Measurements from ENCODE around the gene IP6K3.

The IP6K3 gene

DNA sequence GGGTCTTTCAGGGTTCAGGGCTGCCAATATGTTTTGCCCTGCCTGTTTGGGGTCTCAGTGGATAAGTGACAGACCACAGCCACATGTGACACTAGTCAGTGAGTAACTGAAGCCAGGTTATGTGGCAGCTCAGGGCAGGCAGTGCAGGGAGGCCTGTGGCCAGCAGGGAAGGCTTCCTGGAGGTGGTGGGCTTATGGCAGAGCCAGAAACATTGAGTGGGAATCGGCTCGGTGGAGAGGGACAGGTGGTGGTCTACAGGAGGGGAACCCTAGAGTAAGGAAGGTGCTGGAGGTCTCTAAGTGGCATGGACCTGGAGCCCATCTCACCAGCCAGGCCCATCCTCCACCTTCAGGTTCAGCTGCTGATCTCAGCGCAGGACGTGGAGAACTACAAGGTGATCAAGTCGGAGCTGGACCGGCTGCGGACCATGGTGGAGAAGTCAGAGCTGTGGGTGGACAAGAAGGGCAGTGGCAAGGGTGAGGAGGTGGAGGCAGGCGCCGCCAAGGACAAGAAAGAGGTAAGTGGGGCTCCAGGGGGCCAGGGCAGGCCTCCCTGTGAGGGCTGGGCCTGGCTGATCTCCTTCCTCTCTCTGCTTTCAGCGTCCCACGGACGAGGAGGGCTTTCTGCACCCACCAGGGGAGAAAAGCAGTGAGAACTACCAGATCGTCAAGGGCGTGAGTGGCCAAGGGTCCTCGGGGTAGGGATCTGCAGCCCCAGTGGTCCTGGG, 70.1 kb downstream of the IP6K3 start:
- TF ChIP-seq EZH2phosphoT487 (IDR thresholded peaks at IDR 0.05; ENCODE audit: low read length) (no peak), EZH2 (optimal IDR thresholded peaks at IDR 0.05; ENCODE audit: low read depth, low read length) (no peak)
- TF ChIP-seq, protein P1, sequence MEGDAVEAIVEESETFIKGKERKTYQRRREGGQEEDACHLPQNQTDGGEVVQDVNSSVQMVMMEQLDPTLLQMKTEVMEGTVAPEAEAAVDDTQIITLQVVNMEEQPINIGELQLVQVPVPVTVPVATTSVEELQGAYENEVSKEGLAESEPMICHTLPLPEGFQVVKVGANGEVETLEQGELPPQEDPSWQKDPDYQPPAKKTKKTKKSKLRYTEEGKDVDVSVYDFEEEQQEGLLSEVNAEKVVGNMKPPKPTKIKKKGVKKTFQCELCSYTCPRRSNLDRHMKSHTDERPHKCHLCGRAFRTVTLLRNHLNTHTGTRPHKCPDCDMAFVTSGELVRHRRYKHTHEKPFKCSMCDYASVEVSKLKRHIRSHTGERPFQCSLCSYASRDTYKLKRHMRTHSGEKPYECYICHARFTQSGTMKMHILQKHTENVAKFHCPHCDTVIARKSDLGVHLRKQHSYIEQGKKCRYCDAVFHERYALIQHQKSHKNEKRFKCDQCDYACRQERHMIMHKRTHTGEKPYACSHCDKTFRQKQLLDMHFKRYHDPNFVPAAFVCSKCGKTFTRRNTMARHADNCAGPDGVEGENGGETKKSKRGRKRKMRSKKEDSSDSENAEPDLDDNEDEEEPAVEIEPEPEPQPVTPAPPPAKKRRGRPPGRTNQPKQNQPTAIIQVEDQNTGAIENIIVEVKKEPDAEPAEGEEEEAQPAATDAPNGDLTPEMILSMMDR (IDR thresholded peaks at IDR 0.05; ENCODE audit: low read length): no peak
- DNase-seq: no peak
- Histone ChIP-seq H3K27me3 (replicated peaks; ENCODE audit: insufficient read depth, low read length) (no peaks in the 10 kb centered on the region), H3K4me3 (ENCODE audit: low read length) (no peak overlapping the region), H3K9me2 (replicated peaks; ENCODE audit: insufficient read depth, low read length) (no peaks in the 10 kb centered on the region), H3K9ac (ENCODE audit: low read length) (no peak overlapping the region), H2AFZ (ENCODE audit: low read length) (no peak overlapping the region), H3K4me2 (ENCODE audit: low read depth, low read length) (no peak overlapping the region), H4K20me1 (ENCODE audit: insufficient read depth, low read length) (no peaks in the 10 kb centered on the region), H3K36me3 (replicated peaks; ENCODE audit: insufficient read depth, low read length) (no peaks in the 10 kb centered on the region), H3F3A (ENCODE audit: insufficient read depth, low read length) (no peaks in the 10 kb centered on the region), H3K27ac (ENCODE audit: low read length) (no peak overlapping the region), H3K9me3 (replicated peaks; ENCODE audit: insufficient read depth, low read length) (no peaks in the 10 kb centered on the region), H3K79me2 (ENCODE audit: low read length) (no peaks in the 10 kb centered on the region), H3K4me1 (ENCODE audit: low read length) (no peaks in the 10 kb centered on the region)

DNA sequence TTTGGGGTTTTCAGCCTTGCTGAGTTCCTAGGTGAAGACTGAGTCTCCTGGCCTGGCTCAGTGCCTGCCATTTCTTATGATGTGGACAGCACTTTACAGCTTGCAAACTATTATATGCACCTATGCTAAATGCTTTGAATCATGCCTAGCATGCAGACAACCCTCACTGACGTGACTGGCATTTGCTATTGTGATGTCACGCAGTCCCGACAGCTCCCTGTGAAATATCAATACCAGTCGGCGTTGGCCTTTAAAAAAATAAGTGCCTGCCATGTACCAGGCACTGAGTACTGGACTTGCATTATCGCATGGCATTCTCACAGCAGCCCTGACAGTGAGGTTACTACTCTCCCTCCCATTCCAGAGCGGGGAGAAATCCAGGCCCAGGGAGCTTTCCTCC, 70.7 kb downstream of the IP6K3 start:
- Histone ChIP-seq H3F3A (ENCODE audit: insufficient read depth, low read length) (no peaks in the 10 kb centered on the region), H3K4me3 (ENCODE audit: low read length) (no peak overlapping the region), H3K79me2 (ENCODE audit: low read length) (no peaks in the 10 kb centered on the region), H3K9me3 (replicated peaks; ENCODE audit: insufficient read depth, low read length) (no peaks in the 10 kb centered on the region), H3K9me2 (replicated peaks; ENCODE audit: insufficient read depth, low read length) (no peaks in the 10 kb centered on the region), H3K27me3 (replicated peaks; ENCODE audit: insufficient read depth, low read length) (no peaks in the 10 kb centered on the region), H3K27ac (ENCODE audit: low read length) (no peak overlapping the region), H3K36me3 (replicated peaks; ENCODE audit: insufficient read depth, low read length) (no peaks in the 10 kb centered on the region), H3K4me2 (ENCODE audit: low read depth, low read length) (no peak overlapping the region), H2AFZ (ENCODE audit: low read length) (no peak overlapping the region), H3K4me1 (ENCODE audit: low read length) (no peaks in the 10 kb centered on the region), H3K9ac (ENCODE audit: low read length) (no peak overlapping the region), H4K20me1 (ENCODE audit: insufficient read depth, low read length) (no peaks in the 10 kb centered on the region)
- TF ChIP-seq EZH2 (optimal IDR thresholded peaks at IDR 0.05; ENCODE audit: low read depth, low read length): no peak
- DNase-seq: no peak

DNA sequence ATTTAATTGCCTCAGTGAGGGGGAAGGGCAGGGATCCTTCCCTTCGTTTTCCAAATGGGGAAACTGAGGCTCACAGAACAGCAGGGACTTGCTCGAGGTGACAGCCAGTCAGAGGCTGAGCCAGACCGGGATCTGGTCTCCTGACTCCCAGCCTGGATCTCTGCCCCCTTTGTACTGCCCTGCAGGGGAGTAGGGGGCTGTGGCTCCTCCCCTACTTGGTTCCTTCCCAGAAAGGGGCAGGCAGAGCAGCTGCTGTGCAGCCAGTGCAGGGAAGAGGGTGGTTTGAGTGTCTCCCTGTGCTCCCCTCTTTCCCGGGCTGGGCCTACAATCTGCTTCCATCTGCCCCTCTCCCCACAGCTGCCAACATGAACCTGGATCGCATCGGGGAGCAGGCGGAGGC, 72.9 kb downstream of the IP6K3 start:
- no peaks in the 10 kb centered on the region for H3K4me1 ChIP-seq (ENCODE audit: low read length)
- H3K36me3 ChIP-seq (replicated peaks; ENCODE audit: insufficient read depth, low read length): no peaks in the 10 kb centered on the region
- no peaks in the 10 kb centered on the region for H3K27me3 ChIP-seq (replicated peaks; ENCODE audit: insufficient read depth, low read length)
- H3K9ac ChIP-seq (ENCODE audit: low read length): no peak overlapping the region
- no peak overlapping the region for H3K27ac ChIP-seq (ENCODE audit: low read length)
- H4K20me1 ChIP-seq (ENCODE audit: insufficient read depth, low read length): no peaks in the 10 kb centered on the region
- no peak overlapping the region for H2AFZ ChIP-seq (ENCODE audit: low read length)
- H3K79me2 ChIP-seq (ENCODE audit: low read length): no peaks in the 10 kb centered on the region
- H3F3A ChIP-seq (ENCODE audit: insufficient read depth, low read length): no peaks in the 10 kb centered on the region
- H3K4me2 ChIP-seq (ENCODE audit: low read depth, low read length): no peak overlapping the region
- no peaks in the 10 kb centered on the region for H3K9me2 ChIP-seq (replicated peaks; ENCODE audit: insufficient read depth, low read length)
- no peak overlapping the region for H3K4me3 ChIP-seq (ENCODE audit: low read length)
- no peak for TF ChIP-seq EZH2 (optimal IDR thresholded peaks at IDR 0.05; ENCODE audit: low read depth, low read length)
- TF ChIP-seq, protein P1 (IDR thresholded peaks at IDR 0.05; ENCODE audit: low read length): no peak
- no peak for TF ChIP-seq EZH2phosphoT487 (IDR thresholded peaks at IDR 0.05; ENCODE audit: low read length)
- H3K9me3 ChIP-seq (replicated peaks; ENCODE audit: insufficient read depth, low read length): no peaks in the 10 kb centered on the region
- DNase-seq: no peak

DNA sequence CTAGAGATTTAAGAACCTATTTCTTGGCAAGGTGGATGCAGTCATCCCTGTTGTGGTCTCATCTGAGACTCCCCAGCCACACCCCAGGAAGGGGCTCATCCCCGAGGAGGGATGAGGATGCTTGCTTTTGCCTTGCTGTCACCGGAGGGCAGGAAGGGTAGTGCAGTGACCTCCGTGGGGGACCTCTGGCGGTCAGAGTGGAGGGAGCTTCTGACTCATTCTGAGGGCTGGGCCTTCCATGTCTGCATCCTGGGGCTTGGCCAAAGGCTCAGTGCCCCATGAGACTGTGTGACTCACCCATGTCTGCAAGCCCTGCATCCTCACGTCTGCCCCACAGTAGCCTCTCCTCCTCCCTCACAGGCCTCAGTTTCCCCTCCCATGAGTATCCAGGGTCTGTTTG, 73.9 kb downstream of the IP6K3 start:
- no peaks in the 10 kb centered on the region for H3K4me1 ChIP-seq (ENCODE audit: low read length)
- H3K9ac ChIP-seq (ENCODE audit: low read length): no peak overlapping the region
- H4K20me1 ChIP-seq (ENCODE audit: insufficient read depth, low read length): no peaks in the 10 kb centered on the region
- no peak overlapping the region for H3K27ac ChIP-seq (ENCODE audit: low read length)
- H3F3A ChIP-seq (ENCODE audit: insufficient read depth, low read length): no peaks in the 10 kb centered on the region
- H3K9me2 ChIP-seq (replicated peaks; ENCODE audit: insufficient read depth, low read length): no peaks in the 10 kb centered on the region
- no peak overlapping the region for H2AFZ ChIP-seq (ENCODE audit: low read length)
- H3K36me3 ChIP-seq (replicated peaks; ENCODE audit: insufficient read depth, low read length): no peaks in the 10 kb centered on the region
- DNase-seq: no peak
- no peak overlapping the region for H3K4me3 ChIP-seq (ENCODE audit: low read length)
- no peak for TF ChIP-seq EZH2 (optimal IDR thresholded peaks at IDR 0.05; ENCODE audit: low read depth, low read length)
- TF ChIP-seq, protein P1 (IDR thresholded peaks at IDR 0.05; ENCODE audit: low read length): no peak
- no peak for TF ChIP-seq EZH2phosphoT487 (IDR thresholded peaks at IDR 0.05; ENCODE audit: low read length)
- H3K27me3 ChIP-seq (replicated peaks; ENCODE audit: insufficient read depth, low read length): no peaks in the 10 kb centered on the region
- H3K9me3 ChIP-seq (replicated peaks; ENCODE audit: insufficient read depth, low read length): no peaks in the 10 kb centered on the region
- no peak overlapping the region for H3K4me2 ChIP-seq (ENCODE audit: low read depth, low read length)
- no peaks in the 10 kb centered on the region for H3K79me2 ChIP-seq (ENCODE audit: low read length)
